Measurements from ENCODE around the gene CD81. TPM values are rescaled to one million over a fixed set of nuclear protein-coding genes. Genes with fewer than 3 reads are reported as not detected.

The CD81 gene
- total and polyA plus RNA-seq, 2 experiments from 2014 or later: 67.6 to 434 TPM

GRCh38 chr11:2432171-2432621, 55.1 kb downstream of the CD81 start:
- TF ChIP-seq EZH2 (IDR thresholded peaks at IDR 0.05; ENCODE audit: insufficient read depth, poor library complexity, severe bottlenecking) (no peak), EZH2phosphoT487 (IDR thresholded peaks at IDR 0.05; ENCODE audit: insufficient read depth, low read depth) (no peak)
- H3K9me2 ChIP-seq (ENCODE audit: insufficient read depth): no peaks in the 10 kb centered on the region
- no peaks in the 10 kb centered on the region for H3K4me1 ChIP-seq (ENCODE audit: insufficient read depth)
- no peak overlapping the region for H3K9ac ChIP-seq
- no peaks in the 10 kb centered on the region for H3K9me3 ChIP-seq (ENCODE audit: low read depth)
- no peaks in the 10 kb centered on the region for H4K20me1 ChIP-seq (ENCODE audit: insufficient read depth)
- 36% methylated on average over 15 of the region's 15 CpGs for WGBS, 2 experiments (ENCODE audit: low coverage in 1 of 2, low lambda C conversion rate in 2 of 2, missing lambda C conversion rate in 2 of 2)
- in situ Hi-C loops (cut with MboI): loop anchor here (5.0 to 10.0 kb wide), 2 partner anchors 100 to 463 kb away; no protein-coding TSS in a partner anchor
- H3K27ac ChIP-seq: no peak overlapping the region
- 0 out of 2 replicates have a peak, but pooled peaks cover under 1% of the 10 kb centered on the region for H3K27me3 ChIP-seq (replicated peaks; ENCODE audit: insufficient read depth)
- no peaks in the 10 kb centered on the region for H3K36me3 ChIP-seq (ENCODE audit: low read depth)
- no peaks in the 10 kb centered on the region for H3F3A ChIP-seq (ENCODE audit: insufficient read depth)
- H3K79me2 ChIP-seq (ENCODE audit: insufficient read depth): no peaks in the 10 kb centered on the region
- H3K4me2 ChIP-seq (ENCODE audit: unreplicated experiment): no peak overlapping the region
- no peak for DNase-seq
- H2AFZ ChIP-seq: no peak overlapping the region
- H3K4me3 ChIP-seq: no peak overlapping the region

GRCh38 chr11:2432628-2433071, 55.5 kb downstream of the CD81 start:
- no peaks in the 10 kb centered on the region for H3K4me1 ChIP-seq (ENCODE audit: insufficient read depth)
- 68 to 75% methylated on average over 11 to 13 of the region's 13 CpGs for WGBS, 2 experiments (ENCODE audit: low coverage in 1 of 2, low lambda C conversion rate in 2 of 2, missing lambda C conversion rate in 2 of 2)
- no peaks in the 10 kb centered on the region for H3K9me3 ChIP-seq (ENCODE audit: low read depth)
- no peak overlapping the region for H3K9ac ChIP-seq
- H4K20me1 ChIP-seq (ENCODE audit: insufficient read depth): no peaks in the 10 kb centered on the region
- H3F3A ChIP-seq (ENCODE audit: insufficient read depth): no peaks in the 10 kb centered on the region
- H3K36me3 ChIP-seq (ENCODE audit: low read depth): no peaks in the 10 kb centered on the region
- no peak for DNase-seq
- no peak overlapping the region for H2AFZ ChIP-seq
- H3K27ac ChIP-seq: no peak overlapping the region
- no peaks in the 10 kb centered on the region for H3K79me2 ChIP-seq (ENCODE audit: insufficient read depth)
- H3K27me3 ChIP-seq (replicated peaks; ENCODE audit: insufficient read depth): 0 out of 2 replicates have a peak, but pooled peaks cover 5% of the 10 kb centered on the region
- H3K9me2 ChIP-seq (ENCODE audit: insufficient read depth): no peaks in the 10 kb centered on the region
- TF ChIP-seq EZH2phosphoT487 (IDR thresholded peaks at IDR 0.05; ENCODE audit: insufficient read depth, low read depth): no peak
- TF ChIP-seq EZH2 (IDR thresholded peaks at IDR 0.05; ENCODE audit: insufficient read depth, poor library complexity, severe bottlenecking): no peak
- no peak overlapping the region for H3K4me3 ChIP-seq
- in situ Hi-C loops (cut with MboI): loop anchor here (5.0 to 10.0 kb wide), 2 partner anchors 100 to 462 kb away; no protein-coding TSS in a partner anchor
- no peak overlapping the region for H3K4me2 ChIP-seq (ENCODE audit: unreplicated experiment)

- Histone ChIP-seq H3K4me1 (ENCODE audit: insufficient read depth) (no peaks in the 10 kb centered on the region), H3K79me2 (ENCODE audit: insufficient read depth) (no peaks in the 10 kb centered on the region), H2AFZ (no peak overlapping the region), H3K9ac (no peak overlapping the region), H3K27ac (no peak overlapping the region), H4K20me1 (ENCODE audit: insufficient read depth) (no peaks in the 10 kb centered on the region), H3F3A (ENCODE audit: insufficient read depth) (no peaks in the 10 kb centered on the region), H3K27me3 (replicated peaks; ENCODE audit: insufficient read depth) (peaks cover 12% of the 10 kb centered on the region; the same call in 1 of the 2 replicates), H3K9me2 (ENCODE audit: insufficient read depth) (no peaks in the 10 kb centered on the region), H3K9me3 (ENCODE audit: low read depth) (no peaks in the 10 kb centered on the region), H3K4me3 (no peak overlapping the region), H3K36me3 (ENCODE audit: low read depth) (no peaks in the 10 kb centered on the region), H3K4me2 (ENCODE audit: unreplicated experiment) (no peak overlapping the region)
- no peak for DNase-seq
- TF ChIP-seq EZH2 (IDR thresholded peaks at IDR 0.05; ENCODE audit: insufficient read depth, poor library complexity, severe bottlenecking) (no peak), EZH2phosphoT487 (IDR thresholded peaks at IDR 0.05; ENCODE audit: insufficient read depth, low read depth) (no peak)
- in situ Hi-C loops (cut with MboI): loop anchor here (5.0 to 10.0 kb wide), 2 partner anchors 99 to 461 kb away; no protein-coding TSS in a partner anchor
- WGBS, 2 experiments (ENCODE audit: low coverage in 1 of 2, low lambda C conversion rate in 2 of 2, missing lambda C conversion rate in 2 of 2): 69 to 70% methylated on average over 22 of the region's 22 CpGs
Measured at GRCh38 chr11:2433106-2433925, 56.2 kb downstream of the CD81 start.

- DNase-seq: no peak
- Histone ChIP-seq H3K79me2 (ENCODE audit: insufficient read depth) (no peaks in the 10 kb centered on the region), H3F3A (ENCODE audit: insufficient read depth) (no peaks in the 10 kb centered on the region), H3K27me3 (replicated peaks; ENCODE audit: insufficient read depth) (peaks cover 19% of the 10 kb centered on the region; the same call in 1 of the 2 replicates), H3K4me2 (ENCODE audit: unreplicated experiment) (no peak overlapping the region), H3K9me2 (ENCODE audit: insufficient read depth) (no peaks in the 10 kb centered on the region), H3K9ac (no peak overlapping the region), H3K4me1 (ENCODE audit: insufficient read depth) (no peaks in the 10 kb centered on the region), H4K20me1 (ENCODE audit: insufficient read depth) (no peaks in the 10 kb centered on the region), H3K36me3 (ENCODE audit: low read depth) (no peaks in the 10 kb centered on the region), H2AFZ (no peak overlapping the region), H3K4me3 (no peak overlapping the region), H3K27ac (no peak overlapping the region), H3K9me3 (ENCODE audit: low read depth) (no peaks in the 10 kb centered on the region)
- 84 to 85% methylated on average over 8 of the region's 8 CpGs for WGBS, 2 experiments (ENCODE audit: low coverage in 1 of 2, low lambda C conversion rate in 2 of 2, missing lambda C conversion rate in 2 of 2)
- TF ChIP-seq EZH2phosphoT487 (IDR thresholded peaks at IDR 0.05; ENCODE audit: insufficient read depth, low read depth) (no peak), EZH2 (IDR thresholded peaks at IDR 0.05; ENCODE audit: insufficient read depth, poor library complexity, severe bottlenecking) (no peak)
- in situ Hi-C loops (cut with MboI): loop anchor here (5.0 to 10.0 kb wide), 2 partner anchors 98 to 461 kb away; no protein-coding TSS in a partner anchor
Measured at GRCh38 chr11:2434008-2434407, 56.9 kb downstream of the CD81 start.
